Activated naive CD8-positive, alpha-beta T cell treated with anti-CD3 and anti-CD28 coated beads, Interleukin-2, amount 10 ng/mL, durations not matched to agents 7 days and 5 days (primary cell): ENCODE measurements around the gene HTR1E. TPM values are rescaled to one million over a fixed set of nuclear protein-coding genes. Genes with fewer than 3 reads are reported as not detected.

ENCODE experiments used
- total RNA-seq, 2 experiments: library from RNA; stranded (reverse); gene quantifications; one replicate each; pipeline ENCODE4 v1.2.3, GENCODE V29; 2021

The HTR1E gene
- total RNA-seq, 2 experiments from 2014 or later = not detected

Other genes with a start within 250 kb of the HTR1E start
- not detected for gene CGA, start 157.6 kb downstream of the HTR1E start, total RNA-seq
- gene ZNF292, start 218.0 kb downstream of the HTR1E start, total RNA-seq = 10 to 100 TPM; 70.2 to 77.6 TPM